GM12878 (cell line): ENCODE results near the gene GMCL2. TPM values are rescaled to one million over a fixed set of nuclear protein-coding genes. Genes with fewer than 3 reads are reported as not detected.

Experiments
- ATF2 ChIP-seq: IDR thresholded peaks from 2 replicates; pipeline ENCODE4 v1.6.1; 2012; ENCODE audit warnings: low read length, inconsistent platforms
- BACH1 ChIP-seq: fragments of 450-650 bp; IDR thresholded peaks from 2 replicates; pipeline ENCODE4 v1.6.1; 2017; ENCODE audit warnings: mild to moderate bottlenecking, borderline replicate concordance
- BHLHE40 ChIP-seq, 2 experiments: fragments of 450-650 bp in 1 of 2; IDR thresholded peaks; 2 replicates each; pipeline ENCODE4 v1.6.1; 2011 to 2017; ENCODE audit warnings: low read depth in 2 of 2, borderline replicate concordance in 1 of 2, improper control_type of control experiment in 1 of 2, low read length in 1 of 2, mild to moderate bottlenecking in 1 of 2
- BMI1 ChIP-seq: fragments of 450-650 bp; IDR thresholded peaks from 2 replicates; pipeline ENCODE4 v1.6.1; 2016; ENCODE audit warnings: mild to moderate bottlenecking, moderate library complexity, borderline replicate concordance
- CHD1 ChIP-seq: IDR thresholded peaks from 2 replicates; pipeline ENCODE4 v1.6.1; 2012; ENCODE audit warnings: low read depth, low read length, improper control_type of control experiment
- CREM ChIP-seq: IDR thresholded peaks from 2 replicates; pipeline ENCODE4 v1.6.1; 2014; ENCODE audit warnings: antibody characterized with exemption, low read depth
- CTCF ChIP-seq, 3 experiments: IDR thresholded peaks in 2 of 3; conservative IDR thresholded peaks in 1 of 3; 2 replicates each; pipeline ENCODE4 v1.5.1; 2011; ENCODE audit warnings: low read depth in 3 of 3, low read length in 3 of 3, mild to moderate bottlenecking in 3 of 3, control low read depth in 2 of 3, moderate library complexity in 2 of 3, inconsistent platforms in 1 of 3, mixed read lengths in 1 of 3; ENCODE audit not compliant: control insufficient read depth in 2 of 3, insufficient read depth in 1 of 3; ENCODE audit errors: extremely low read depth in 1 of 3
- ELK1 ChIP-seq: IDR thresholded peaks from 2 replicates; pipeline ENCODE4 v1.6.1; 2012; ENCODE audit warnings: low read depth, low read length, improper control_type of control experiment
- JUNB ChIP-seq: IDR thresholded peaks from 2 replicates; pipeline ENCODE4 v1.6.1; 2016; ENCODE audit warnings: antibody characterized with exemption, mild to moderate bottlenecking
- NFXL1 ChIP-seq: fragments of 450-650 bp; IDR thresholded peaks from 2 replicates; pipeline ENCODE4 v1.6.1; 2017; ENCODE audit warnings: antibody characterized with exemption, mild to moderate bottlenecking, borderline replicate concordance
- PKNOX1 ChIP-seq: fragments of 450-650 bp; IDR thresholded peaks from 2 replicates; pipeline ENCODE4 v1.6.1; 2016; ENCODE audit warnings: mild to moderate bottlenecking
- POLR2A ChIP-seq: IDR thresholded peaks from 2 replicates; pipeline ENCODE4 v1.6.1; 2011; ENCODE audit warnings: low read depth, mild to moderate bottlenecking, low read length
- RAD51 ChIP-seq: fragments of 450-650 bp; IDR thresholded peaks from 2 replicates; pipeline ENCODE4 v1.6.1; 2016; ENCODE audit warnings: moderate library complexity, mild to moderate bottlenecking, inconsistent platforms
- STAT1 ChIP-seq: fragments of 450-650 bp; conservative IDR thresholded peaks from 2 replicates; pipeline ENCODE4 v1.6.1; 2014; ENCODE audit warnings: antibody characterized with exemption, mild to moderate bottlenecking
- YY1 ChIP-seq: IDR thresholded peaks from 2 replicates; pipeline ENCODE4 v1.6.1; 2011; ENCODE audit warnings: low read depth, mild to moderate bottlenecking, low read length
- ZBED1 ChIP-seq: IDR thresholded peaks from 2 replicates; pipeline ENCODE4 v1.6.1; 2016; ENCODE audit warnings: borderline replicate concordance
- ZBTB4 ChIP-seq: fragments of 450-650 bp; formaldehyde crosslinking; IDR thresholded peaks from 2 replicates; pipeline ENCODE4 v1.4.0; 2022; ENCODE audit warnings: mild to moderate bottlenecking, moderate library complexity
- ZNF217 ChIP-seq: fragments of 450-650 bp; IDR thresholded peaks from 2 replicates; pipeline ENCODE4 v1.6.1; 2017; ENCODE audit warnings: antibody characterized with exemption, mild to moderate bottlenecking
- polyA plus RNA-seq, 11 experiments: library from polyadenylated mRNA; depleted of rRNA in 4 of 11; unstranded in 6 of 11; stranded (reverse) in 5 of 11; fragments of >200 nt; fragmentation: Nextera tagmentation in 4 of 11; fragmentation: Illumina TruSeq in 1 of 11; extraction: Ambion mirVana in 4 of 11; extraction: Trizol in 1 of 11; gene quantifications; 1 replicate in 1 of 11; 2 replicates in 10 of 11; pipeline versions ENCODE4 v1.2.1 to v1.2.3, GENCODE V29; 2011 to 2016; ENCODE audit warnings: inconsistent platforms in 2 of 11, missing spikeins in 2 of 11, low read depth in 1 of 11
- total RNA-seq, 4 experiments: library from RNA; depleted of rRNA in 3 of 4; stranded (reverse); fragments of >200 nt in 3 of 4; fragmentation: Illumina TruSeq in 1 of 4; extraction: Trizol in 1 of 4; gene quantifications; 2 replicates each; pipeline versions ENCODE4 v1.2.1 to v1.2.3, GENCODE V29; 2013 to 2021

The GMCL2 gene
- total and polyA plus RNA-seq, 10 of the 15 experiments (the other 5 are each of a cell fraction or from before 2014, with no cell fraction given) = 0.07 TPM; not detected in 9

GRCh38 chr5:178232124-178232919 lies 45.2 kb upstream of the GMCL2 start, which contains the start of gene PHYKPL (continued):
- 0 out of 6 replicates have a peak, but pooled peaks of 1 of the 3 experiments have one; percentile 17 for TF ChIP-seq CTCF (IDR thresholded peaks at IDR 0.05 in 2 of 3, conservative IDR thresholded peaks at IDR 0.05 in 1 of 3; ENCODE audit: control insufficient read depth in 2 of 3, extremely low read depth in 1 of 3, insufficient read depth in 1 of 3, low read depth in 3 of 3, low read length in 3 of 3)
- TF ChIP-seq ATF2 = no peak
- no peak for TF ChIP-seq CREM
- TF ChIP-seq ZBTB4 = no peak
- no peak for TF ChIP-seq BMI1
- peak; percentile 43; the same call in 1 of the 2 replicates for TF ChIP-seq ELK1
- TF ChIP-seq PKNOX1 = no peak
- TF ChIP-seq JUNB = no peak
- TF ChIP-seq RAD51 = no peak
- no peak for TF ChIP-seq CHD1
- TF ChIP-seq NFXL1 = no peak
- TF ChIP-seq BACH1 = peak; percentile 34; the same call in 1 of the 2 replicates
- TF ChIP-seq YY1 = 0 out of 2 replicates have a peak, but pooled peaks have one; percentile 37
- peak; percentile 24 to 86; a peak in 3 of 4 replicates for TF ChIP-seq BHLHE40 (IDR thresholded peaks at IDR 0.05; ENCODE audit: borderline replicate concordance in 1 of 2, low read depth in 2 of 2, low read length in 1 of 2)
- peak; percentile 72 for TF ChIP-seq POLR2A
- TF ChIP-seq STAT1 = 0 out of 2 replicates have a peak, but pooled peaks have one; percentile 55
- TF ChIP-seq ZBED1 = no peak
- TF ChIP-seq ZNF217 = no peak
